ENCODE measurements around the gene PLXDC2. TPM values are rescaled to one million over a fixed set of nuclear protein-coding genes. Genes with fewer than 3 reads are reported as not detected.

The PLXDC2 gene
- total and polyA plus RNA-seq, 10 of the 15 experiments (the other 5 are each of a cell fraction or from before 2014, with no cell fraction given): 0.05 to 1.8 (median 0.14) TPM; not detected in 2

DNA sequence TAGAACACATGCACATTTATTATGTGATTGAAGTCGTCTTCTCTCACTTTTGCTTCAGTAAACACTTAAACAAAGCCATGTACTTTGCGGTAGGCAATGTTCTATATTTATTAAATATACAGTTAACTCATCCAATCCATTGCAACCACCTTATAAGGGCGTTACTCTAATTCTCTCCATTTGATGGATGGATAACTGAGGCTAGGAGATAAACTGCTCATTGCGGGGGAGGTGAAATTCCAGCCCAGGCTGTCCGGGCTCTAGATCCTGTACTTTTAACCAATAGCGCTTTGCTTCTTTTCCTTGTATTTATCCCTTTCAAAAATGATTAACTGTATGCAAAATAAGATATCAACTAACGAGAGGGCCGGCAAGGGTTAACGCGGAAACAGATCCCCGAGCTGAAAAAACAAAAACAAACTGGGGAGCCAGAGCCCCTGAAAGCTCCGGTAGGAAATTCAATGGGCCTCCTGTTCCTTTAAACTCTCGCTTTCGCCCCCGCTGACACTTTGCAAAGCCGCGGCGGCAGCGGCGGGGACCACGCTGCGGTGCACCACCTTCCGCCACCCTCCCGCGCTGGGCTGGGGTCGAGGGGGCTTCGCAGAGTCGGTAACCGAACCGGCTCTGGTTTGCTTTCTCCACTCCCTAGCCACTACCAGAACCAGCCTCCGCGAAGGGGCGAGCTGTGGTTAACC lies 1.0 kb upstream of the PLXDC2 start:
- H3K4me3 ChIP-seq: no peak overlapping the region
- DNase-seq (ENCODE audit: low read depth, low spot score) (no peak), FAIRE-seq (no peak), ATAC-seq (no peak)
- no TSS peak for BruUV-seq (replicated peaks)
- 39% methylated on average over 30 of the region's 33 CpGs for WGBS (ENCODE audit: insufficient coverage, insufficient replicate concordance, low lambda C conversion rate, missing lambda C conversion rate)
- H3K9me3 ChIP-seq (replicated peaks; ENCODE audit: control insufficient read depth, insufficient read depth, low read length): no peaks in the 10 kb centered on the region; the same call in 2 of the 3 replicates
- no peak overlapping the region for H3K4me2 ChIP-seq (ENCODE audit: control insufficient read depth, insufficient read depth)
- H3K4me1 ChIP-seq (ENCODE audit: control insufficient read depth, insufficient read depth, low read length): no peaks in the 10 kb centered on the region
- in situ Hi-C loops (cut with MboI) (no loop called here), intact Hi-C loops (cut with micrococcal nuclease; ENCODE audit: unreplicated experiment) (loop anchor here (5.0 to 10.0 kb wide), 3 partner anchors 87 to 1040 kb away; no protein-coding TSS in a partner anchor)
- SMC1A ChIA-PET (ENCODE audit: uncharacterized antibody, unreplicated experiment): interaction anchor here (0.6 to 1.4 kb wide), 2 partner anchors 10 to 636 kb away, joined by 3 to 4 read pairs; no protein-coding TSS in a partner anchor
- no peaks in the 10 kb centered on the region for H3K36me3 ChIP-seq (ENCODE audit: control insufficient read depth in 2 of 2, insufficient read depth in 2 of 2, low read length in 1 of 2)
- no peak overlapping the region for H3K27ac ChIP-seq (ENCODE audit: control insufficient read depth, insufficient read depth)
- no peak overlapping the region for H2AFZ ChIP-seq (ENCODE audit: control insufficient read depth, low read depth, low read length)
- RAD21 ChIA-PET (ENCODE audit: unreplicated experiment): no interaction called here
- H3K9ac ChIP-seq (ENCODE audit: control insufficient read depth, insufficient read depth, low read length): no peak overlapping the region
- H3K27me3 ChIP-seq (replicated peaks in 1 of 2; ENCODE audit: control insufficient read depth in 2 of 2, insufficient read depth in 2 of 2, low read length in 1 of 2): peaks cover 1 to 3% of the 10 kb centered on the region in 2 experiments; a peak in 3 of 4 replicates
- H3K79me2 ChIP-seq (ENCODE audit: control insufficient read depth, insufficient read depth, low read length): no peaks in the 10 kb centered on the region
- POLR2A ChIA-PET: no interaction called here
- CTCF ChIA-PET: no interaction called here
- no peaks in the 10 kb centered on the region for H4K20me1 ChIP-seq (ENCODE audit: control insufficient read depth, insufficient read depth)
- TF ChIP-seq IRF4 (IDR thresholded peaks at IDR 0.05; ENCODE audit: low read depth, low read length) (no peak), SUPT20H (IDR thresholded peaks at IDR 0.05; ENCODE audit: borderline replicate concordance, control insufficient read depth, low read depth, low read length) (no peak), BRCA1 (IDR thresholded peaks at IDR 0.05; ENCODE audit: low read depth, low read length) (no peak), NR2C1 (IDR thresholded peaks at IDR 0.05) (no peak), CEBPB (IDR thresholded peaks at IDR 0.05; ENCODE audit: borderline replicate concordance in 1 of 2, low read depth in 2 of 2, low read length in 2 of 2) (no peak), NFXL1 (IDR thresholded peaks at IDR 0.05; ENCODE audit: borderline replicate concordance) (no peak), CREM (IDR thresholded peaks at IDR 0.05; ENCODE audit: low read depth) (no peak), PAX5 (IDR thresholded peaks at IDR 0.05; ENCODE audit: borderline replicate concordance, low read depth, low read length) (no peak)
- TF ChIP-seq, protein P1, sequence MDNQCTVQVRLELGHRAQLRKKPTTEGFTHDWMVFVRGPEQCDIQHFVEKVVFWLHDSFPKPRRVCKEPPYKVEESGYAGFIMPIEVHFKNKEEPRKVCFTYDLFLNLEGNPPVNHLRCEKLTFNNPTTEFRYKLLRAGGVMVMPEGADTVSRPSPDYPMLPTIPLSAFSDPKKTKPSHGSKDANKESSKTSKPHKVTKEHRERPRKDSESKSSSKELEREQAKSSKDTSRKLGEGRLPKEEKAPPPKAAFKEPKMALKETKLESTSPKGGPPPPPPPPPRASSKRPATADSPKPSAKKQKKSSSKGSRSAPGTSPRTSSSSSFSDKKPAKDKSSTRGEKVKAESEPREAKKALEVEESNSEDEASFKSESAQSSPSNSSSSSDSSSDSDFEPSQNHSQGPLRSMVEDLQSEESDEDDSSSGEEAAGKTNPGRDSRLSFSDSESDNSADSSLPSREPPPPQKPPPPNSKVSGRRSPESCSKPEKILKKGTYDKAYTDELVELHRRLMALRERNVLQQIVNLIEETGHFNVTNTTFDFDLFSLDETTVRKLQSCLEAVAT (IDR thresholded peaks at IDR 0.05): no peak
- TF ChIP-seq, protein P2, sequence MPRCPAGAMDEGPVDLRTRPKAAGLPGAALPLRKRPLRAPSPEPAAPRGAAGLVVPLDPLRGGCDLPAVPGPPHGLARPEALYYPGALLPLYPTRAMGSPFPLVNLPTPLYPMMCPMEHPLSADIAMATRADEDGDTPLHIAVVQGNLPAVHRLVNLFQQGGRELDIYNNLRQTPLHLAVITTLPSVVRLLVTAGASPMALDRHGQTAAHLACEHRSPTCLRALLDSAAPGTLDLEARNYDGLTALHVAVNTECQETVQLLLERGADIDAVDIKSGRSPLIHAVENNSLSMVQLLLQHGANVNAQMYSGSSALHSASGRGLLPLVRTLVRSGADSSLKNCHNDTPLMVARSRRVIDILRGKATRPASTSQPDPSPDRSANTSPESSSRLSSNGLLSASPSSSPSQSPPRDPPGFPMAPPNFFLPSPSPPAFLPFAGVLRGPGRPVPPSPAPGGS (IDR thresholded peaks at IDR 0.05; ENCODE audit: borderline replicate concordance, insufficient read depth, low read depth, low read length, poor library complexity, severe bottlenecking): no peak
- TF ChIP-seq, protein P3, sequence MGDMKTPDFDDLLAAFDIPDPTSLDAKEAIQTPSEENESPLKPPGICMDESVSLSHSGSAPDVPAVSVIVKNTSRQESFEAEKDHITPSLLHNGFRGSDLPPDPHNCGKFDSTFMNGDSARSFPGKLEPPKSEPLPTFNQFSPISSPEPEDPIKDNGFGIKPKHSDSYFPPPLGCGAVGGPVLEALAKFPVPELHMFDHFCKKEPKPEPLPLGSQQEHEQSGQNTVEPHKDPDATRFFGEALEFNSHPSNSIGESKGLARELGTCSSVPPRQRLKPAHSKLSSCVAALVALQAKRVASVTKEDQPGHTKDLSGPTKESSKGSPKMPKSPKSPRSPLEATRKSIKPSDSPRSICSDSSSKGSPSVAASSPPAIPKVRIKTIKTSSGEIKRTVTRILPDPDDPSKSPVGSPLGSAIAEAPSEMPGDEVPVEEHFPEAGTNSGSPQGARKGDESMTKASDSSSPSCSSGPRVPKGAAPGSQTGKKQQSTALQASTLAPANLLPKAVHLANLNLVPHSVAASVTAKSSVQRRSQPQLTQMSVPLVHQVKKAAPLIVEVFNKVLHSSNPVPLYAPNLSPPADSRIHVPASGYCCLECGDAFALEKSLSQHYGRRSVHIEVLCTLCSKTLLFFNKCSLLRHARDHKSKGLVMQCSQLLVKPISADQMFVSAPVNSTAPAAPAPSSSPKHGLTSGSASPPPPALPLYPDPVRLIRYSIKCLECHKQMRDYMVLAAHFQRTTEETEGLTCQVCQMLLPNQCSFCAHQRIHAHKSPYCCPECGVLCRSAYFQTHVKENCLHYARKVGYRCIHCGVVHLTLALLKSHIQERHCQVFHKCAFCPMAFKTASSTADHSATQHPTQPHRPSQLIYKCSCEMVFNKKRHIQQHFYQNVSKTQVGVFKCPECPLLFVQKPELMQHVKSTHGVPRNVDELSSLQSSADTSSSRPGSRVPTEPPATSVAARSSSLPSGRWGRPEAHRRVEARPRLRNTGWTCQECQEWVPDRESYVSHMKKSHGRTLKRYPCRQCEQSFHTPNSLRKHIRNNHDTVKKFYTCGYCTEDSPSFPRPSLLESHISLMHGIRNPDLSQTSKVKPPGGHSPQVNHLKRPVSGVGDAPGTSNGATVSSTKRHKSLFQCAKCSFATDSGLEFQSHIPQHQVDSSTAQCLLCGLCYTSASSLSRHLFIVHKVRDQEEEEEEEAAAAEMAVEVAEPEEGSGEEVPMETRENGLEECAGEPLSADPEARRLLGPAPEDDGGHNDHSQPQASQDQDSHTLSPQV (IDR thresholded peaks at IDR 0.05): no peak
- TF ChIP-seq, protein P4, sequence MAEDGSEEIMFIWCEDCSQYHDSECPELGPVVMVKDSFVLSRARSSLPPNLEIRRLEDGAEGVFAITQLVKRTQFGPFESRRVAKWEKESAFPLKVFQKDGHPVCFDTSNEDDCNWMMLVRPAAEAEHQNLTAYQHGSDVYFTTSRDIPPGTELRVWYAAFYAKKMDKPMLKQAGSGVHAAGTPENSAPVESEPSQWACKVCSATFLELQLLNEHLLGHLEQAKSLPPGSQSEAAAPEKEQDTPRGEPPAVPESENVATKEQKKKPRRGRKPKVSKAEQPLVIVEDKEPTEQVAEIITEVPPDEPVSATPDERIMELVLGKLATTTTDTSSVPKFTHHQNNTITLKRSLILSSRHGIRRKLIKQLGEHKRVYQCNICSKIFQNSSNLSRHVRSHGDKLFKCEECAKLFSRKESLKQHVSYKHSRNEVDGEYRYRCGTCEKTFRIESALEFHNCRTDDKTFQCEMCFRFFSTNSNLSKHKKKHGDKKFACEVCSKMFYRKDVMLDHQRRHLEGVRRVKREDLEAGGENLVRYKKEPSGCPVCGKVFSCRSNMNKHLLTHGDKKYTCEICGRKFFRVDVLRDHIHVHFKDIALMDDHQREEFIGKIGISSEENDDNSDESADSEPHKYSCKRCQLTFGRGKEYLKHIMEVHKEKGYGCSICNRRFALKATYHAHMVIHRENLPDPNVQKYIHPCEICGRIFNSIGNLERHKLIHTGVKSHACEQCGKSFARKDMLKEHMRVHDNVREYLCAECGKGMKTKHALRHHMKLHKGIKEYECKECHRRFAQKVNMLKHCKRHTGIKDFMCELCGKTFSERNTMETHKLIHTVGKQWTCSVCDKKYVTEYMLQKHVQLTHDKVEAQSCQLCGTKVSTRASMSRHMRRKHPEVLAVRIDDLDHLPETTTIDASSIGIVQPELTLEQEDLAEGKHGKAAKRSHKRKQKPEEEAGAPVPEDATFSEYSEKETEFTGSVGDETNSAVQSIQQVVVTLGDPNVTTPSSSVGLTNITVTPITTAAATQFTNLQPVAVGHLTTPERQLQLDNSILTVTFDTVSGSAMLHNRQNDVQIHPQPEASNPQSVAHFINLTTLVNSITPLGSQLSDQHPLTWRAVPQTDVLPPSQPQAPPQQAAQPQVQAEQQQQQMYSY (CRISPR knock-in tag; IDR thresholded peaks at IDR 0.05): no peak
